Right cardiac atrium (tissue), 5 donors: ENCODE results near the gene DRC3. TPM values are rescaled to one million over a fixed set of nuclear protein-coding genes. Genes with fewer than 3 reads are reported as not detected.
"Not testable (repeated sequence)": the region's sequence is repeated elsewhere in the genome, so short reads cannot be mapped to it uniquely, and the experiment has no call there.

Experiments used
- ATAC-seq, 2 donors: fragments of 200-7000 bp; cut with Tn5 transposase; one replicate each; pipeline versions ENCODE4 v1.8.0 to v1.9.1; 2020; ENCODE audit warnings: moderate library complexity in 2 of 2, mild to moderate bottlenecking in 1 of 2
- DNase-seq, 3 donors: peaks; one replicate each; pipeline ENCODE4 v3.0.0-alpha.2; 2020
- H3K27ac ChIP-seq: one replicate; pipeline ENCODE4 v1.5.1; 2013; ENCODE audit warnings: mild to moderate bottlenecking, low read length, control low read depth, moderate library complexity
- H3K27me3 ChIP-seq: one replicate; pipeline ENCODE4 v1.6.1; 2013; ENCODE audit not compliant: control insufficient read depth, insufficient read depth
- H3K4me1 ChIP-seq: one replicate; pipeline ENCODE4 v1.6.1; 2013; ENCODE audit warnings: low read length; ENCODE audit not compliant: control insufficient read depth, insufficient read depth
- H3K4me3 ChIP-seq: one replicate; pipeline ENCODE4 v1.5.1; 2013; ENCODE audit warnings: low read length, control low read depth
- H3K9me3 ChIP-seq: one replicate; pipeline ENCODE4 v1.6.1; 2013; ENCODE audit warnings: low read length; ENCODE audit not compliant: control insufficient read depth
- WGBS: extraction: QIAGEN DNeasy Blood & Tissue Kit; methylation state at CpG from one replicate; pipeline ENCODE4 v1.1.7; 2013; 5-methylcytosine and 5-hydroxymethylcytosine counted together
- intact Hi-C, 4 donors: fragments of 100-400 bp; cut with DNase I; formaldehyde crosslinking; loops; one replicate each; pipeline versions ENCODE4 v1.11.0 to v1.14.0; 2022 to 2023
- polyA plus RNA-seq: library from polyadenylated mRNA; stranded (reverse); fragments of 200-250 nt; gene quantifications from one replicate; pipeline ENCODE4 v1.2.3, GENCODE V29; 2013
- total RNA-seq, 4 donors: library from RNA; stranded (reverse); fragmentation: NEBNext Ultra II Directional; extraction: Animal tissue kit (Norgen Biotek cat#: 25700); gene quantifications; one replicate each; pipeline ENCODE4 v1.2.1, GENCODE V29; 2021
- donor health status: healthy with polysubstance abuse.
- donor health status: DM: no; HTN: yes; CAD: no.
- donor health status: DM: no; HTN: no; CAD: no.
- donor health status: DM: no; HTN: yes; CAD: no; lungs with severe emphysema.
- donor health status: DM: yes; HTN: yes; CAD: no.

The DRC3 gene
- total and polyA plus RNA-seq, 5 donors: 1.4 to 3.2 (median 1.8) TPM

DNA sequence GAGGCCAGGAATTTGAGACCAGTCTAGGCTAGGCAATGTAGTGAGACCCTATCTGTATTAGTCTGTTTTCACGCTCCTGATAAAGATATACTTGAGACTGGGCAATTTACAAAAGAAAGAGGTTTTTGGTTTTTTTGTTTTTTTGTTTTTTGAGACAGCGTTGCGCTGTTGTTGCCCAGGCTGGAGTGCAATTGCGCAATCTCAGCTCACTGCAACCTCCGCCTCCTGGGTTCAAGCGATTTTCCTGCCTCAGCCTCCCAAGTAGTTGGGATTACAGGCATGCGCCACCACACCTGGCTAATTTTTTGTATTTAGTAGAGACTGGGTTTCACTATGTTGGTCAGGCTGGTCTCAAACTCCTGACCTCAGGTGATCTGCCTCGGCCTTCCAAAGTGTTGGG lies 23.2 kb downstream of the DRC3 start:
- H3K4me1 ChIP-seq, H3K27me3 ChIP-seq, H3K27ac ChIP-seq, DNase-seq, H3K9me3 ChIP-seq, intact Hi-C loops, ATAC-seq, H3K4me3 ChIP-seq: not testable (repeated sequence)
- 96% methylated on average over 8 of the region's 8 CpGs for WGBS

DNA sequence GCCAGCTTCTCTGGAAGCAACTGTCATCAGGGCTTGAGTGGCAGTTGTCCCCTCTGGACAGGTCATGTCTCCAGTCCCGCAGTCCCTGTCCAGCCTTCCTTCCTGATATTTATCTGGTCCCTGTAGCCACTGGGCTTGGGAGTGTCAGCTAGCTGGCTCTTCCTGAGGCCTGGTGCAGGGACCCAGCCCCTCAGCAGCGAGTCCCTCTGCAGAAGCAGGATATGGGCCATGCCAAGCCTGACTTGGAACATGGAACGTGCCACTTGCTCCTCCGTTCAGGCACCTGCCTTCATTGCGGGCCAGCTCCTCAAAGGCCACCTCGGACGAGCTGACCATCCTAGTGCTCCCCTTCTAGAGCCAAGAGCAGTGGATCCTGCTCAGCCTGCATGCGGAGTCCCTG lies 26.3 kb downstream of the DRC3 start:
- intact Hi-C loops: no loop called here
- Histone ChIP-seq H3K4me1 (no peaks in the 10 kb centered on the region), H3K27ac (no peak overlapping the region), H3K4me3 (no peak overlapping the region), H3K27me3 (no peaks in the 10 kb centered on the region), H3K9me3 (no peaks in the 10 kb centered on the region)
- 92% methylated on average over 8 of the region's 8 CpGs for WGBS
- no peak for DNase-seq
- no peak for ATAC-seq

DNA sequence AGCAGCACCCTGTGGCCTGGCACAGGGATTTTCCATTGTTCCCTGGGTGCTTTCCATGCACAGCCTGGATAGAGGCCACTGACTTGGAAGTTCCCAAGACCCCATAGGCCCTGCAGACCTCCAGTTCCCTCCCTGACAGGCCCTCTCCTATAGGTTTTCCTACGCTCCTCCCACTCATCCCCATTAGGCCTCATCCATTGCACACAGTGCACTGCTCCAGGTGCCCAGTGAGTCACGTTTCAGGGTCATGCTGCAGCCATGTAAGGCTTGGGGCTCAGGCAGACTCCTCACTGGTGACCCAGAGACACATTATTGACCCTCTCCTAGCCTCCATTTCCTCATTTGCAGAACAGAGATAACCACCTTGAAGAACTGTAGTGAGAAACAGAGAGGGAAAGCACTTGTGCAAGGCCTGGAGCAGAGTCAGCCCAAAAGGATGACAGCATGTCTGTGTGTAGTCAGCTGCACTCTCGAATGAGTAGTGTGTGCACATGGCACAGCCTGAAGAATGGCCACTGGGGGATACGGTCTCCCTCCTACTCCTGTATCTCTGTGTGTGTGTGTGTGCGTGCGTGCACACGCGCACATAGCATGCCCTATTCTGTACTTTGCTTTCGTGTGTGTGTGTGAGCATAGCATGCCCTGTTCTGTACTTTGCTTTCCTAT lies 26.8 kb downstream of the DRC3 start:
- intact Hi-C loops: no loop called here
- 82% methylated on average over 9 of the region's 9 CpGs for WGBS
- no peak for DNase-seq

DNA sequence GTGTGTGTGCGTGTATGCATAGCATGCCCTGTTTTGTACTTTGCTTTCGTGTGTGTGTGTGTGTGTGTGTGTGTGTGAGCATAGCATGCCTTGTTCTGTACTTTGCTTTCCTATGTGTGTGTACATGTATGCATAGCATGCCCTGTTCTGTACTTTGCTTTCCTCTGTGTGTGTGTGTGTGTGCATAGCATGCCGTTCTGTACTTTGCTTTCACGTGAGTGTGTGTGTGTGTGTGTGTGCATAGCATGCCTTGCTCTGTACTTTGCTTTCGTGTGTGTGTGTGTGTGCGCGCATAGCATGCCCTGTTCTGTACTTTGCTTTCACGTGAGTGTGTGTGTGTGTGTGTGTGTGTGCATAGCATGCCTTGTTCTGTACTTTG lies 27.4 kb downstream of the DRC3 start:
- no peak overlapping the region for H3K27ac ChIP-seq
- H3K9me3 ChIP-seq: no peaks in the 10 kb centered on the region
- 86% methylated on average over 8 of the region's 8 CpGs for WGBS
- no peak overlapping the region for H3K4me3 ChIP-seq
- DNase-seq (no peak), ATAC-seq (no peak)
- H3K27me3 ChIP-seq: no peaks in the 10 kb centered on the region
- no peaks in the 10 kb centered on the region for H3K4me1 ChIP-seq
- intact Hi-C loops: no loop called here

More for the DNA sequence above, 26.8 kb downstream of the DRC3 start:
- Histone ChIP-seq H3K9me3 (no peaks in the 10 kb centered on the region), H3K27ac (no peak overlapping the region), H3K27me3 (no peaks in the 10 kb centered on the region), H3K4me1 (no peaks in the 10 kb centered on the region), H3K4me3 (no peak overlapping the region)
- ATAC-seq: peak in 1 of 2 donors; percentile 23

DNA sequence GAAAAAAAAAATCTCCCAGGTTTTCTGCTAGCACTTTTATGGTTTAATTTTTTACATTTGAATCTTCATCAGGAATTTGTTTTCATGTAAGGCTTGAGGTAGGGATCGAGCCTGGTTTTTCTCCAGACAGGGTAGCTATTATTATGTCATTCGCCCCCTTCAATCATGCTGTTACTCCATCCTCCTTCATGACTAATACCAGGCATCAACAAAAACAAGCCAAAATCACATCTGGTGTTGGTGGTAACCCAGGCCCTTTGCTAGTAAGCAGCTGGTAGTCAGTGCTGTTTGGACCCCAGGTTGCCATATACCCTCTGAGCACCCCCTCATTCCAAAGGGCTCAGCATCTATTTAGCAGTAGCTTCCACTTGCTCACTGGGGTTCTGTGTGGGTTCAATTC lies 29.5 kb downstream of the DRC3 start:
- ATAC-seq (no peak), DNase-seq (no peak)
- intact Hi-C loops: no loop called here
- H3K4me1 ChIP-seq: no peaks in the 10 kb centered on the region
- H3K4me3 ChIP-seq: no peak overlapping the region
- no peak overlapping the region for H3K27ac ChIP-seq
- no peaks in the 10 kb centered on the region for H3K9me3 ChIP-seq
- WGBS: 92% methylated on average over 2 of the region's 2 CpGs
- H3K27me3 ChIP-seq: no peaks in the 10 kb centered on the region

DNA sequence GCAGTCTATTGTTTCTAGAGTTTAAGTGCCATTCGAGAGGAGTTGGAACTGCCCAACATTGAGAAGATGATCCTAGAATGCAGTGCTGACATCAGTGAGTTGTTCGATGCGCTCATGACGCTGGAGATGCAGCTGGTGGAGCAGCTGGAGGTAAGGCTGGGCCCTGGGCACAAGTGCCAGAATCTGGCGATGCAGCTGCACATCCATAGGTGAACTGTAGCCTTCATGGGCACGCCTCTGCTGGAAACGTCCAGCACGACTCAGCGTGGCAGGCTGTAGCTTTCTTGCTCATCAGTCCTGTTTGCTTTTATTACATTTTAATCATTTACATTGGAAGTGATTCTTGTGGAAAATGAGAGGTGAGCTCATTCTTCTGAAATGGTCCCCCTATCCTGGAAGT lies 31.7 kb downstream of the DRC3 start:
- ATAC-seq (no peak), DNase-seq (peak in 1 of 3 donors; percentile 12)
- no peaks in the 10 kb centered on the region for H3K9me3 ChIP-seq
- H3K4me1 ChIP-seq: no peaks in the 10 kb centered on the region
- H3K27me3 ChIP-seq: no peaks in the 10 kb centered on the region
- intact Hi-C loops: no loop called here
- WGBS: 83% methylated on average over 9 of the region's 9 CpGs
- H3K27ac ChIP-seq: no peak overlapping the region
- no peak overlapping the region for H3K4me3 ChIP-seq

DNA sequence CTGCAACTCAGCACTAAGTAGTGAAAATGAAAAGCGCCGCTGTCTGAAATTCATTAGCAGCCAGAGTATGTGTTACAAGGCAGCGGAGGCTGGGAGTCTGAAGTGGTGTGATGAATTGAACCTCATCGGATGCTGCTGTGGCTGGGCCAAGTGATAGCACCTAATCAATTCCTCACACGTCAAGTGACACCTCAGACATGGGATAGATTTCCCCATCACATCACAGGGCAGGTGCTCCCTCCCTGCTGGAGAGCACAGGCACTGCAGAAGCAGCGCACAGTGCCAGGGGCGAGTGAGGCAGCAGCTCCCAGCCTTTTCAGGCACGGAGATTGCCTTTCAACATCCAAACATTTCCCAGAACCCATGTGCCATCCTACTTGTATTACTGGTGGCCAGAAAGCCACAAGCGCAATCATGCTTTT lies 32.2 kb downstream of the DRC3 start:
- H3K27me3 ChIP-seq: no peaks in the 10 kb centered on the region
- H3K9me3 ChIP-seq: no peaks in the 10 kb centered on the region
- H3K4me3 ChIP-seq: no peak overlapping the region
- intact Hi-C loops: no loop called here
- ATAC-seq (peak; percentile 22 to 48), DNase-seq (peak in 1 of 3 donors; percentile 48)
- H3K27ac ChIP-seq: no peak overlapping the region
- 65% methylated on average over 9 of the region's 9 CpGs for WGBS
- no peaks in the 10 kb centered on the region for H3K4me1 ChIP-seq

DNA sequence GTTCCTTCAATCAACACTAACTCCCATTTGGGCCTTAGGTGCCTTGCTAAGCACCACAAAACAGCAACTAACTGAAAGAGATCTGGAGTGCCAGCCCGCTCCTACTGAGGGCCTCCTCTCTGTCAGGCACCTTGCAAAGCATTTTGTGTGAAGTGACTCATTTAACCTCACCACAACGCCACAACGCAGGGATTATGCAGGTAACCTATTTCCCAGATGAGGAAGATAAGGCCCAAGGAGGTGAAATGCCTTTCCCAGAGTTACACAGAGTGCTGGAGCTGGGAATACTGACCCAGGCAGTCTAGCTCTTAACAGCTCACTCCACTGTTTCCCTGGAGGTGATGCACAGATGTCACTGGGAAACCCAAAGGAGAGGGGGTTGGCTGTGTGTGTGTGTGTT lies 32.8 kb downstream of the DRC3 start:
- intact Hi-C loops: no loop called here
- Histone ChIP-seq H3K27ac (no peak overlapping the region), H3K4me1 (no peaks in the 10 kb centered on the region), H3K9me3 (no peaks in the 10 kb centered on the region), H3K4me3 (no peak overlapping the region), H3K27me3 (no peaks in the 10 kb centered on the region)
- ATAC-seq (no peak), DNase-seq (no peak)
- WGBS: 86% methylated on average over 3 of the region's 3 CpGs

DNA sequence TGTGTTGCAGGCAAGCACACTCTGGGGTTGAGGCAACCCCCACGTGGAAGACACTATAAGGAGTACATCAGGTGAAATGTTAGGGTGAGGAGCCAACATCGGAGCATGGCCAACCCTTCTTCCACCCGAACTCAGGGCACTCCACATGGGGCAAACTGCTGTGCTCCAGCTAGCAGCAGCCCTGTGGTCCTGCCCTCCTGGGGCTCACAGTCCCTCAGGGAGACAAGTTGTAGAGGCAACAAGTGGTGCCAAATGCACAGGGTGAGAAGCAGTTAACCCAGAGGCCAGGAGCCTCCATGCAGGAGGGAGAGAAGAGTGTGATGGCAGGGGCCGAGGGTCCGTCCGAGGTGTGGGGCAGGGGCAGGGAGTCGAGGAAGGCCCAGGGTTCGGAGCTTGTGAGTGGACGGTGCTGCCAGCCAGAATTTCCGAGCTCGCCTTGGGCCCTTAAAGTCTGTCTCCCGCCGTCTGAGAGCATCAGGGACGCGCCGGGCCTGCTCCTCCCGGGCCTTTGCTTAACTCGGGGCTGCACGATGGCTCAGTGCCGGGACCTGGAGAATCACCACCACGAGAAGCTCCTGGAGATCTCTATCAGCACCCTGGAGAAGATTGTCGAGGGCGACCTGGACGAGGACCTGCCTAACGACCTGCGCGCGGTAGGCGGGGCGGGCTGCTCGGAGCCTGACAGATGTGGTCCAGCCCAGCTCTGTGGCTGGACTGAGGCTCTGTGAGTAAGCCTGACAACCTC lies 34.0 kb downstream of the DRC3 start:
- WGBS: 74% methylated on average over 31 of the region's 31 CpGs
- Histone ChIP-seq H3K27me3 (no peaks in the 10 kb centered on the region), H3K4me3 (no peak overlapping the region), H3K9me3 (no peaks in the 10 kb centered on the region), H3K27ac (no peak overlapping the region), H3K4me1 (no peaks in the 10 kb centered on the region)
- ATAC-seq (no peak), DNase-seq (peak in 1 of 3 donors; percentile 56)
- intact Hi-C loops: no loop called here

DNA sequence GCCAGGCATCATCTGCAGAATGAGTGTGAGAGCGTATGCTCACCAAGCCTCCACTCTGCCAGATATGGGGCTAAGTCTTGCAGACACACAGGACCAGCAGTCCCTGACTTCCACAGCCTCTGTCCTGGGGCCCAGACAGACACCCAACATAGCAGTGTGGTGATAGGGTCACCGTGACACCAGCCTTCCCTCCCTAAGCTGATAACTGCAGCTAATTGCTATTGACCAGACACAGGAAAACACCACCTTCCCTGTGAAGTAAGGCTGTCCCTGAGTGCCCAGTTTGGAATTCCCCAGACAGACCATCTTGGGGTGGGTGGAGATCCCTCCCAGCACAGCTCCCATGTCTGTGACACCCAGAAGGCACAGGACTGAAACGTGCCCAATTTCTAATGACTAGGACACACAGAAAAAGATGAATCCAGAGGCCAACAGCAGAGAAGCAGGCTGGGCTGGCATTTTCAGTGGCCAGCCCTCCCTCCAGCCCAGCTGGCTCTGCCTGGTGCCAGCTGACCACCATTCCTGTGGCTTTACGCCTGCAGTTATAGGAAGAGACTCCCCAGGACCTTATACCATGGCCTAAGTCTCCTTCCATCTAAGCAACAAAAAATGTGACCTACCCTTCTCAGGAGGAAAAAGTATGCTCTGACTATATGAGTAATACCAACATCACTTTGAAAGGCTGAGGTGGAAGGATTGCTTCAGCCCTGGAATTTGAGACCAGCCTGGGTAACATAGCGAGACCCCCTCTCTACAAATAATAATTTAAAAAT lies 36.0 kb downstream of the DRC3 start:
- ATAC-seq (peak in 1 of 2 donors; percentile 18), DNase-seq (peak in 1 of 3 donors; percentile 9)
- WGBS: 71% methylated on average over 5 of the region's 5 CpGs
- Histone ChIP-seq H3K4me1 (no peaks in the 10 kb centered on the region), H3K9me3 (no peaks in the 10 kb centered on the region), H3K27me3 (no peaks in the 10 kb centered on the region), H3K27ac (peak overlapping the region; percentile 0), H3K4me3 (no peak overlapping the region)
- intact Hi-C loops: no loop called here
